Sigmoid colon (tissue), 7 donors: ENCODE measurements around the gene BNIP5. TPM values are rescaled to one million over a fixed set of nuclear protein-coding genes. Genes with fewer than 3 reads are reported as not detected.

Source experiments
- DNase-seq: peaks from one replicate; pipeline ENCODE4 v3.0.0-alpha.2; 2019
- H3K27ac ChIP-seq, 4 donors: fragments of 200-600 bp; sonication (generic); one replicate each; pipeline ENCODE4 v1.5.1; 2016 to 2019; ENCODE audit warnings: mild to moderate bottlenecking in 1 of 4
- H3K27me3 ChIP-seq, 3 donors: fragments of 200-600 bp; sonication (generic); one replicate each; pipeline ENCODE4 v1.5.1; 2019; ENCODE audit warnings: mild to moderate bottlenecking in 1 of 3
- H3K36me3 ChIP-seq, 4 donors: fragments of 200-600 bp; sonication (generic); one replicate each; pipeline ENCODE4 v1.5.1; 2016 to 2019
- H3K4me1 ChIP-seq, 4 donors: fragments of 200-600 bp; sonication (generic); one replicate each; pipeline ENCODE4 v1.5.1; 2017 to 2019
- H3K4me3 ChIP-seq, 4 donors: fragments of 200-600 bp; sonication (generic); one replicate each; pipeline ENCODE4 v1.5.1; 2017 to 2019; ENCODE audit warnings: mild to moderate bottlenecking in 2 of 4, moderate library complexity in 1 of 4
- H3K9me3 ChIP-seq, 4 donors: fragments of 200-600 bp in 3 of 4; sonication (generic) in 3 of 4; one replicate each; pipeline versions ENCODE4 v1.5.1 to v1.6.1; 2013 to 2019
- CTCF ChIP-seq, 4 experiments: fragments of 450-650 bp in 3 of 4; fragments of 200-600 bp in 1 of 4; IDR thresholded peaks; one replicate each; pipeline ENCODE4 v1.5.1; 2016 to 2019; ENCODE audit warnings: antibody characterized with exemption in 4 of 4, mild to moderate bottlenecking in 3 of 4, moderate library complexity in 2 of 4
- EP300 ChIP-seq, 4 donors: sonication (generic); formaldehyde crosslinking; IDR thresholded peaks; one replicate each; pipeline ENCODE4 v1.6.1; 2017; ENCODE audit warnings: antibody characterized with exemption in 4 of 4
- POLR2A ChIP-seq, 2 donors: fragments of 450-650 bp; IDR thresholded peaks; one replicate each; pipeline ENCODE4 v1.6.1; 2016; ENCODE audit warnings: antibody characterized with exemption in 2 of 2, mild to moderate bottlenecking in 2 of 2, moderate library complexity in 2 of 2
- POLR2AphosphoS5 ChIP-seq, 4 donors: sonication (generic); formaldehyde crosslinking; IDR thresholded peaks; one replicate each; pipeline ENCODE4 v1.6.1; 2017; ENCODE audit warnings: antibody characterized with exemption in 4 of 4
- WGBS, 2 donors: extraction: QIAGEN DNeasy Blood & Tissue Kit; methylation state at CpG; one replicate each; pipeline ENCODE4 v1.1.7; 2013; 5-methylcytosine and 5-hydroxymethylcytosine counted together
- intact Hi-C: fragments of 100-400 bp; cut with DNase I; formaldehyde crosslinking; loops from one replicate; pipeline ENCODE4 v1.15.1; 2023
- polyA plus RNA-seq, 3 donors: library from polyadenylated mRNA; stranded (reverse); fragments of 200-250 nt; gene quantifications; one replicate each; pipeline ENCODE4 v1.2.3, GENCODE V29; 2013
- total RNA-seq, 4 donors: library from RNA; depleted of rRNA; stranded (reverse); fragments of >200 nt; gene quantifications; one replicate each; pipeline ENCODE4 v1.1.0, GENCODE V29; 2016
- donor health status: healthy with polysubstance abuse.
- donor health status: Bipolar disorder and iron deficiency.
- donor health status: healthy.

The BNIP5 gene
- total and polyA plus RNA-seq, 7 donors = 5.5 to 9.0 (median 8.6) TPM; not detected in 4

DNA sequence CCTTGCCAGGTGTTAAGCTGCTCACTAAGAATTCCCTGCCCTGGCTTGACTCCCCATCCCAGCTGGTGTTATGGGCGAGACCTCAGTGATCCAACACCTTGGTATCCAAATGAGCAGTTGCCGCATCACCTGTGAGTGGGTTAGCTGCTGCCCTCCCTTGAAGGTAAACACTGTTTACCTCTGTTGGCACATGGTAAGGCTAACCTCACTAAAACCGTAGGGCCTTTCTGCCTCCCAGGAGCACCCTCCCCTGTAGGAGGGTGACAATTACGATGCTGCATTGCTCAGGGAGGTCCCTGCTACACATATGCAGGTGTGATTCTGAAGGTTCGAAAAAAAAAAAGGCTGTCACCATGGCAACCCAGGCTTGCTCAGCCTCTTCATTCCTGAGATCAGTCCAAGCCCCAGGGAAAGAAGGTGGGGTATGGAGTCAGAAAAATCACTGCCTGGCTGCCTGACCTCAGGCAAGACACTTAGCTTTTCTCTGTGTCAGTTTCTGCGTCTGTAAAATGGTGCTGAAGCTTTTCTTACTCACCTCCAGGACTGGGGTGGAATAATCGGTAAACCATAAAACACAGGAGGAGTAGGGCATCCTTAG lies 47.3 kb downstream of the BNIP5 start:
- peaks cover 0 to 20% (median 16%) of the 10 kb centered on the region in 3 donors for H3K27me3 ChIP-seq
- no peaks in the 10 kb centered on the region for H3K36me3 ChIP-seq
- DNase-seq = no peak
- WGBS, 2 donors = 55 to 78% methylated on average over 7 of the region's 7 CpGs
- intact Hi-C loops = no loop called here
- TF ChIP-seq EP300 (IDR thresholded peaks at IDR 0.05) = no peak
- H3K4me3 ChIP-seq = no peak overlapping the region
- no peak overlapping the region for H3K27ac ChIP-seq
- H3K9me3 ChIP-seq = no peaks in the 10 kb centered on the region
- H3K4me1 ChIP-seq = no peaks in the 10 kb centered on the region

GRCh38 chr6:36286858-36287257 lies 49.8 kb downstream of the BNIP5 start:
- 62 to 74% methylated on average over 5 of the region's 5 CpGs for WGBS, 2 donors
- H3K36me3 ChIP-seq = no peaks in the 10 kb centered on the region
- no peak overlapping the region for H3K27ac ChIP-seq
- intact Hi-C loops = no loop called here
- H3K27me3 ChIP-seq = peaks cover 0 to 31% (median 16%) of the 10 kb centered on the region in 3 donors
- no peaks in the 10 kb centered on the region for H3K4me1 ChIP-seq
- no peak overlapping the region for H3K4me3 ChIP-seq
- no peaks in the 10 kb centered on the region for H3K9me3 ChIP-seq
- TF ChIP-seq POLR2AphosphoS5 (IDR thresholded peaks at IDR 0.05) (no peak), EP300 (IDR thresholded peaks at IDR 0.05) (no peak), POLR2A (IDR thresholded peaks at IDR 0.05) (no peak), CTCF (IDR thresholded peaks at IDR 0.05) (no peak)
- DNase-seq = no peak

GRCh38 chr6:36285797-36286196 lies 50.9 kb downstream of the BNIP5 start:
- WGBS, 2 donors = 59 to 71% methylated on average over 1 of the region's 1 CpG
- Histone ChIP-seq H3K9me3 (no peaks in the 10 kb centered on the region), H3K27me3 (peaks cover 0 to 31% (median 16%) of the 10 kb centered on the region in 3 donors), H3K4me3 (no peak overlapping the region), H3K36me3 (no peaks in the 10 kb centered on the region), H3K4me1 (no peaks in the 10 kb centered on the region), H3K27ac (no peak overlapping the region)
- no peak for DNase-seq
- TF ChIP-seq POLR2AphosphoS5 (IDR thresholded peaks at IDR 0.05) = no peak
- no peak for TF ChIP-seq POLR2A (IDR thresholded peaks at IDR 0.05)
- intact Hi-C loops = no loop called here

DNA sequence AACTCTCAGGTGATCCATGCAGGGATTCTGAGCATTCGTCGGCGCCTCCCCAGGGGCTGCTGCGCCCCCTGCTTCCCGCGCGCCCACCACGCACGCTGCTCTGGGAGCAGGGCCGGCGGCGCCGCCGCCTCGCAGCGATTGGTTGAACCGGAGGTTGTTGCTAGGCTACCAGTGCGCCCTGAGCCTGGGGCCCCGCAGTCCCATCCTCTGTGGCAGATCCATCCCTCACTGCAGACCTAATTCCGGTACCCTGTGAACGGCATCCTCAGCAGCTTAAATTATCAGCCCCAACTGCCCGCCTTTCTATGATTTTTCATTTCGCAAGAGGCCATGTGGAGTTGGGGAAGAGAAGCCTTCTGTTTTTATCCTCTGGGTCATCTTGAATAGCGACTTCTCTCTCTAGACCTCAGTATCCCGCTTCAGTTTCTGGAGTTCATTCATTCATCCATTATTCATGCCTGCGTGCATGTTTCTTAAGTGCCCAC lies 51.5 kb downstream of the BNIP5 start:
- Histone ChIP-seq H3K4me3 (no peak overlapping the region), H3K4me1 (no peaks in the 10 kb centered on the region), H3K27me3 (peaks cover 0 to 34% (median 16%) of the 10 kb centered on the region in 3 donors), H3K9me3 (no peaks in the 10 kb centered on the region), H3K36me3 (no peaks in the 10 kb centered on the region), H3K27ac (no peak overlapping the region)
- TF ChIP-seq EP300 (IDR thresholded peaks at IDR 0.05) (no peak), POLR2AphosphoS5 (IDR thresholded peaks at IDR 0.05) (no peak), POLR2A (IDR thresholded peaks at IDR 0.05) (no peak), CTCF (IDR thresholded peaks at IDR 0.05) (no peak)
- no peak for DNase-seq
- intact Hi-C loops = no loop called here
- 18 to 43% methylated on average over 26 of the region's 26 CpGs for WGBS, 2 donors

GRCh38 chr6:36284359-36284758 lies 52.3 kb downstream of the BNIP5 start:
- Histone ChIP-seq H3K9me3 (no peaks in the 10 kb centered on the region), H3K4me3 (no peak overlapping the region), H3K27ac (no peak overlapping the region), H3K27me3 (peaks cover 0 to 38% (median 16%) of the 10 kb centered on the region in 3 donors), H3K4me1 (no peaks in the 10 kb centered on the region), H3K36me3 (no peaks in the 10 kb centered on the region)
- intact Hi-C loops = no loop called here
- TF ChIP-seq CTCF (IDR thresholded peaks at IDR 0.05) = no peak
- no peak for DNase-seq
- 90 to 98% methylated on average over 1 of the region's 1 CpG for WGBS, 2 donors

DNA sequence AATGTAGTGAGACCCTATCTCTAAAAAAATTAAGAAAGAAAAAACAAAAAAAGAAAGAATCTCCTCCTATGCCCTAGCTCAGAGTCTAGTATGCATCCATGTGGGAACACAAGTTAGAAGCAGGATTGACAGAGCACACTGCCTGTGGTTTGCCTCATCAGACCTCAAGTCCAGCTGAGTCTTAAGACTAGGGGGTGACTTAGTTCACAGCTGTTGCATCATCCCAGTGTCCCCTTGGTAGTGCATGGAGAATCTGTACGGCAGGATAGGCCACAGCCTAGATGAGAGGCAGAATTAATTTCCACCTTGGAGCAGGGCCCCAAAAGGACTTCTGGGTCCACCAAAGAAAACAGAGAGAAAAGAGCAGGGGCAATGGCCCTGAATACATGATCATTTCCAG lies 53.1 kb downstream of the BNIP5 start:
- intact Hi-C loops = no loop called here
- Histone ChIP-seq H3K4me3 (no peak overlapping the region), H3K27ac (no peak overlapping the region), H3K4me1 (no peaks in the 10 kb centered on the region), H3K36me3 (no peaks in the 10 kb centered on the region), H3K27me3 (peaks cover 0 to 38% (median 16%) of the 10 kb centered on the region in 3 donors), H3K9me3 (no peaks in the 10 kb centered on the region)
- WGBS, 2 donors = 89 to 93% methylated on average over 1 of the region's 1 CpG
- no peak for DNase-seq
- TF ChIP-seq POLR2A (IDR thresholded peaks at IDR 0.05) (no peak), CTCF (IDR thresholded peaks at IDR 0.05) (no peak), EP300 (IDR thresholded peaks at IDR 0.05) (no peak), POLR2AphosphoS5 (IDR thresholded peaks at IDR 0.05) (no peak)
